DMS 273 treated with DMSO at 0.1 percent for 48 hours (cell line): ENCODE data around the gene DIDO1.

Source experiments
- DNase-seq: peaks from one replicate; lab custom pipeline; 2025; lab: John Stamatoyannopoulos, UW

The DIDO1 gene

GRCh38 chr20:62894261-62894660 lies 32.0 kb downstream of the DIDO1 start:
- no peak for DNase-seq

GRCh38 chr20:62893700-62894099 lies 32.6 kb downstream of the DIDO1 start:
- no peak for DNase-seq

GRCh38 chr20:62892348-62893304 lies 33.7 kb downstream of the DIDO1 start:
- DNase-seq = no peak

GRCh38 chr20:62891111-62891510 lies 35.2 kb downstream of the DIDO1 start:
- DNase-seq = no peak

DNA sequence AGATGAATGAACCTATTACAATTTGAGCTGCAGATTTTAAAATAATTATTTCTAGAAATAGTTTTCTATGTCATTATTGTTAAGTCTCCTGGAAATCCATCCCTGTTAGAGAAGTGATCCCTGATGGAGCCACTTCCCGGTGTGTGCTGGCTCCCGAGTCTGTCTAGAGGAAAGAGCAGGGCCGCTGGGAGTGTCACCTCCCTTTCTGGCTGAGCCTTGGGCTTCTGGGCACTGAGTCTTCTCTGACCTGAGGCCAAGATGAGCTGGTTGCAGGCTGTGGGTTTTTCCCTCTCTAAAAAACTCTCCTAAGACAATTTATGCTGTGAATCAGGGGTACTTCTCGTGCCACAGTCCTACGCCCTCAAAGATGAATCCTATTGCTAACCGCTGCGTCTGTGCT lies 35.9 kb downstream of the DIDO1 start:
- no peak for DNase-seq

DNA sequence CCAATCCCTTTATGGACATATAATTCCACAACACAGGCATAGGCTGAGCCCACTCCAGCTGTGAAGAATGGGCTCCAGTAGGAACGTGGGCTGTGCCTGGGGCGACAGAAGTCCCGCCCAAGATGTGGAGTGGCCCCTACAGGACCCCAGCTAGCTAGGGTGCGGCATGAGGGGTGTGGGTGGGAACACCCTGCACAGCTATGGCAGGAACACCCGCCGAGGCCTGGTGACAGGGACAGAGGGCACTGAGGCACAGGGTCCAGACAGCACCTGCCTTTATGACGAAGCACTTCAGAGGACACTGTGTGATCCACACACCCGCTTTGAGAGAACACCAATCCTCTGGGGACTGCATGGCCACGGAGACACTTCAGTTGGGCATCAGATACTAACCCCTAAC lies 36.4 kb downstream of the DIDO1 start:
- DNase-seq = no peak

DNA sequence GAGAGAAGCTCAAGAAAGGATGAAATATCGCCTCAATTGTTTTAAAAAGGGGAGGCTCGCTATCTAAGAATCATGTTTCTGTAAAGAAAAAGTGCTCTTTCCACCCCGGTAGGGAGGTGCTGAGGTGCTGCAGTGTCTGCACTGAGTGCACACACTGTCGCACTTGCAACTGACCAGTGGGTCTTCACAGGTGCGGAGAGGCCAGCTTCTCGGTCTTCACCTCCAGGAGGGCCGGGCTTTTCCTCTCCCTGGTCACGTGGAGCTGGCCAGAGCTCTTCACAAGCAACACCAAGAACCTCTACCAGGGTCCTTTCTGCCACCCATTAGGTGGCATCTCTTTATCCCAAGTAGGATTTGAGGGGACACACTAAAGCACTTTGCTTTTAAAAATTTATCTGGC lies 36.9 kb downstream of the DIDO1 start:
- no peak for DNase-seq

DNA sequence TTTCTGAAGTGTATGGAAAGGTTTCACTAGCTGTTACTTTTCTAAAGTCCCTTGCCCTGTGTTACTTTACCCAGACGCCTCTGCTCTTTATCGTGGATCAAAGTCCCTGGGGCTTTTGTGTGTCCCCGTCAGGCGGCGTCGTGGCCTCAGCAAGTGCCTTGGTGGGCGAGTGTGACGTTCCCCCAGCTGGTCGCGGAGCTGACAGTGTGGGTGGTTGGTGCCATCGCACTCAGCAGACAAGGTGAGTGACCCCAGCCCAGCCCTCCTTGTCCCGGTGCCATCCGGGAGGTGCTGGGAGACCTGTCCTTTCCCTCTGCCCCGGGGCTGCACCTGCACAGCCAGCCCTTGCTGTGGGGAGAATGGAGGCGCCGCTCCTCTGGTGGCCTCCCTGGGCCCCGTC lies 37.4 kb downstream of the DIDO1 start:
- no peak for DNase-seq

- DNase-seq = no peak
Observed at GRCh38 chr20:62888406-62888805, 37.9 kb downstream of the DIDO1 start.

DNA sequence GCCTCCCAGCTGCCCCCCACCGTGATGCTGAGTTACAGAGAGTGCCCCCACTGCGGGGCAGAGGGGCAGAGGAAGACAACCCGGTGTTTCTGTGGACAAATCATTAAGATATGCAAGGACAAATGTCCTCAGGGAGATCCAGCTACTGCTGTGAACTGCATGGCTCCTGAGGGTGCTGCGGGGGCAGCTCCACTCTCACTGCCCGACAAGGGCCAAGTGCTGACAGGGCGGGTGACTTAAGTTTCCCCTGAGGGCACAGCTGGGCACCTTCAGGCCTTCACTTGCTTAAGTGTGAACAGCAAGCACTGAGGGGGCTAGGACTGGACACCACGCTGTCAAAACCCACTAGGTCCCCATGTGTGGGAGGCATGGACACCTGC lies 38.5 kb downstream of the DIDO1 start:
- DNase-seq = no peak

GRCh38 chr20:62887152-62887859 lies 39.0 kb downstream of the DIDO1 start:
- DNase-seq = no peak

DNA sequence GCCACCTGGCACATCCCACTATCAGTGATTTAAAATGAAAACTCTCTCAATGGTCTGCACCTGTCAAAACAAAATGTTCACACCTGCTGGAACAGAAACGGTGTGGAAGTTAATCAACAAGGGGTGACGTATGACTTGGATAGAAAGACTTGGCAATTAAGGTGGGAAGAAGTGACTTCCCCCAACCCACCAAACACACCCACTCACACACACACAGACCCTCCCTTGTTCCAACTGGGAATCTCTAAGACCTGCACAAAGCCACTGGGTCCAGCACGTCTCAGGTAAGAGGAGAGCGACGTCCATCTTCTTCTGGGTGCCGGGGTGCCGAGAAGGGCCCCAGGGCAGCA lies 39.6 kb downstream of the DIDO1 start:
- no peak for DNase-seq

DNA sequence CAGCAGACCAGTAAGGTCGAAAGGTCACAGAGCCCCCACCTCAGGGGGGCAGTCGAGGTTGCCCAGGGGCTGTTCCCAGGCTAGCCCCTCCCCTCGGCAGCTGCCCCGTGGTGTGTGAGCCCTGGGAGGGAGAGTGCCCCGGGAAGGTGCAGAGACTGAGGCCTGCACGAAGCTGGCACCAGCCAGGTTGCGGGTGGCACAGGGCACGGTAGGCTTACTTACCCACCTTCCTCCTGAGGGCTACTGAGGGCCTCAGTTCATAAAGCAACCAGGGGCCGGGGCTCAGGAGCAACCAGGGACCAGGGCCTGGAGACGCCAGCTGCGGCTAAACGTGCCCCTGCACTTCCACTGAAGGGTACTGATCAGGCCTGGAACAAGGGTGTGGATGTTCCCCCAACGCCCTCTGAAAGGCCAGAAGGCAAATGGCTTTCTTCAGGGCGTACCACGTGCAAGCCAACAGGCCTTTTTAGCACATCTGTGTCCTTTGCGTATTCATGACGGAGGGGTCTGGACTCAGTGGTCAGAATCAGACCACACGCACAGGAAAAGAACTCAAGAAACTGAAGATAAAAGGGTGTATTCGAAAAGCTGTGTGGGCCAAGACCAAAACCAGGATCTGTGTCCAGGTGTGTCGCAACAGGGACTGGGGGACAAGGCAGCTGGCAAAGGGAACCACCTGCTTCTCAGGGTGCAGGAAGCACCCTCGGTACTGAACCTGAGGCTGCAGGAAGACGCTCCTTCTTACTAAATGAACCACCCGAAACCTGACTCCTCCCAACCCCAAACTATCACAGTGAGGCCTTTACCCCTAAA lies 40.2 kb downstream of the DIDO1 start:
- no peak for DNase-seq

- DNase-seq = no peak
Observed at GRCh38 chr20:62885046-62885895, 41.0 kb downstream of the DIDO1 start.

GRCh38 chr20:62884556-62884955 lies 41.7 kb downstream of the DIDO1 start:
- no peak for DNase-seq

DNA sequence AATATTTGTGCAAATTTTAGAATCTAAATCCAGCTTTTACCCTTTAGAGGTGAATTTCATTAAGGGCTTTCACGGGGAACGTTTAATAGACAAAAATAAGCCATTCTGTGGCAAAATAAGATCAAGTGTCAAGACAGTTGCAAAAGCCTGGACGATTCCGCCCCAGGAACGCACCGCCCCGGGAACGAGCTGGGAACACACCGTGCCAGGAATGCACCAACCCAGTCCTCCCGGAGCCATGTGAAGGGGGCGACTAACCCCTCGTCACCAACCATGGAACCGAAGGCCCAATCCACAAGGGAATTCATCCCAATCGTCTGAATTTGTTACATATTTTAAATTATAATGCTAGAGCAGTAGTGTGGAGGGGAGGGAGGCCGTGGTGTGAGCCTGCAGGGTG lies 43.9 kb downstream of the DIDO1 start:
- DNase-seq = no peak

GRCh38 chr20:62881662-62882395 lies 44.5 kb downstream of the DIDO1 start:
- DNase-seq = no peak

- DNase-seq = no peak
Observed at GRCh38 chr20:62880935-62881661, 45.2 kb downstream of the DIDO1 start.

DNA sequence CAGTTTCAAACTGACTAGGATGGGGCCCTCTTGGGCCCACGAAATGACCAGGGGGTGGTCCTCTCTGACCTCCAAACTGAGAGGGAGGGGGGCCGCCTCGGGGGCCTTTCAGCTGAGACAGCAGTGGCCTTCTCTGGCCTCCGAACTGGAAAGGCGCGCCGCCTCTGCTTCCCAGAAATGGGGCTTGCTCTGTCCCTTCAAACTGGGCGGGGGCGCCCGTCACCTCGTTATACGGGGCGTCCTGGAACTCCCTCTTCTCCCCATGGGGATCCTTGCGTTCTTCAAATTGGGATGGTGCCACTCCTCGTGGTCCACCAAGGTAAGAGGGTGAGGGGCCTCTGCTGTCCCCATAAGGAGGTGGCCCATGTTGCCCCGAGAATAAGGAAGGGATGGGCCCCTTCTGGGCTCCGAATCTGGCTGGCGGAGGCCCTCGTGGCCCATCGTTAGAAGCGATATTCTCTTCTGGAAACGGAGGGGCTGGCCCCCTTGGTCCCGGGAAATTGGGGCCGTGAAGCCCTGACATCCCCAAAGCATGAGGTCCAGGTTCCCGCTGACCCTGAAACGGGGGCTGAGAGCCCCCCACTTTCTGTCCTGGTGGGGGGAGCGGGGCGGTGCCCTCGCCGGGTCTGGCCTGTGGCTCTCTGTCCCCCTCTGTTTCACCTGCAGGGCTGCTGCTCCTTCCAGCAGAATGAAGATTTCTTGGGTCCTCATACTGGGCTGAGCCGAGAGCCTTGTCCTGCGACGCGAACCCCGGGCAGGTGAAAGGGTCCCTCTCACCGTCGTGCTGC lies 46.0 kb downstream of the DIDO1 start:
- DNase-seq = no peak
